HG03045 (cell line): ENCODE data around the gene IFT22.
"Not testable (repeated sequence)": the region's sequence is repeated elsewhere in the genome, so short reads cannot be mapped to it uniquely, and the experiment has no call there.

ENCODE experiments used
- ATAC-seq: cut with Tn5 transposase; IDR thresholded peaks from one replicate; pipeline ENCODE4 v1.9.1; 2021; ENCODE audit warnings: mild to moderate bottlenecking, moderate library complexity; ENCODE audit not compliant: unreplicated experiment

The IFT22 gene

DNA sequence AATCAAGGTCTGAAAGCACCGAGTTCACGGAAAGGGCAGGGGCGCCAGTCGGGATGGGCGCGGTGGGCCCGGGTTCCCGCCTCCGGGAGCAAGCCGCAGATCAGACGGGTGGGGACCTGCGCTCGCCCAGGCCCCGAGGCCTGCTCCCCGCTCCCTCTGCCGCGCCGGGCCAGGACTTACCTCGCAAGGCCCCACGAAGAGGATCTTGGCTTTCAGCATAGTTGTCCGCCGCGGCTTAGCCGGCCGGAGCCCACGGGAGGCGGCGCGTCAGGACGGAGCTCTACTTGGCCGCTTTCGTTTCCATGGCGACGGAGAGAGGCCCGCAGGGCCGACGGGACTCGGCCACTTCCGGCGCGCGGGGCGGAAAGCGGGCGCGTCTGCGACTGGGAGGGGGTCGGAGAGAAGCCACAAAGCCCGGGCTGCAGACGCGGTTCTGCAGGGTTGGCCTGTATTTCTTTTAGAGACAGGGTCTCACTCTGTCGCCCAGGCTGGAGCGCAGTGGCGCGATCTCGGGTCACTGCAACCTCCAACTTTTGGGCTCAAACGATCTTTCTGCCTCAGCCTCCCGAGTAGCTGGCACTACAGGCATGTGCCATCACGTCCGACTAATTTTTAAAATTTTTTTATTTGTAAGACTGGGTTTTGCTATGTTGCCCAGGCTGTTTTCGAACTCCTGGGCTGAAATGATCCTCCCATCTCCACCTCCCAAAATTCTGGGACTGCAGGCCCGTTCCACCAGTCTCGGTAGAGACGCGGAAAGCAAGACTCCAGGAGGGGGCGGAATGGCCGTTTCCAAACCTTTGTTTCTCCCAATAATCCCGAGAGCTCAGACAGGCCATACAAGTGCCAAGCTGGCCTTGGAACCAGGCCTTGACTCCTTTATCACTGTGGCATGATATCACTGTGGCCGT lies at the start of gene IFT22:
IFT22 (minus strand) TSS at position 322 of the 911 bp plus-strand sequence; CDS start at position 219, 103 bp downstream.
- ATAC-seq = peak; percentile 95

DNA sequence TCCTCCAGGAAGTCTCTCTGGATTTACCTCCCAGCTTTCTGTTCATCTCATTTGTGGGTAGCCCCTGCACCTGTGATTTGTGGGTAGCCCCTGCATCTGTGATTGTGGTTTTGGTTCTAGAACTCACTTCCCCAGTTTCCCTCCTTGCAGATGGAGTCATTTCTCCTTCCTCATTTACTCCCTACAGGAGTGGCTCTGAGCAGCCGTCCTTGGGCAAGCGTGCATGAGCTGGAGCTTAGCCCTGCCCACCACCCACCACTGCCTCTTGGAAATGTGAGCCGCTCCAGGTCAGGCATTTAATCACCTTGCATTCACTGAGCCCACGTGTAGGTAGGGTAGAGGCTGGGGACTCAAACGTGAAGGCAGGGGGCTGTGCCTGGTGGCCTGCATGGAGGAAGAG lies 49.2 kb upstream of the IFT22 start:
- ATAC-seq = no peak

DNA sequence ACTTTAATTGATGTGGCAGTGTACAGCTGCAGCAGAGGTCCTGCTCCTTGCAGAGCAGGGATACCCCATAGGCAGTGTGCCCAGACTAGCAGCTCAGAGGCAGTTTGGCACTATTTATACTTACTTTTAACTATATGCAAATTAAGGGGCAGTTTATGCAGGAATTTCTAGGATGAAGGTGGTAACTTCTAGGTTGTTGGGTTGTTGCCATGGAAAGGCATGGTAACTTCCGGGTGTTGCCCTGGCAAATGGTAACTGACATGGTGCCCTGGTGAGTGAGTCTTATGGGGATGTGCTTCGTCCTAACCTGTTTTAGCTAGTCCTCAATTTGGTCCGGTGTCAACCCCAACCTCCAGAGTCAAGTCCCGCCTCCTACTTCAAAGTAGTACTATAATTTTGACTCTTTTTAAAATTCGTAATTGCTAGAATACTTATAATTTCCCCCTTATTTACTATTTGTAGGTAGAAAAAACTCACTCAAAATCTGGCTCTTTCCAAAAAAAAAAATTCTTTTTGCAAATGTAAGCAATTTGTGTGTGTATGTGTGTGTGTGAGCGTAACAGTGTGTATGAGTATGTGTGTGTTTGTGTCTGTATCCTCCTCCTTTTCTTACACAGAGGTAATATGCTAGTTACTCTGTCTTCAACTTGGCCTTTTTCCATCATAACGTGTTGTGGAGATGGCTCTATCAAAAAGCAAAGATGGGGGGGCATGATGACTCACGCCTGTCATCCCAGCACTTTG lies 47.0 kb upstream of the IFT22 start:
- ATAC-seq = no peak

GRCh38 chr7:101367676-101368075 lies 46.1 kb upstream of the IFT22 start:
- no peak for ATAC-seq

DNA sequence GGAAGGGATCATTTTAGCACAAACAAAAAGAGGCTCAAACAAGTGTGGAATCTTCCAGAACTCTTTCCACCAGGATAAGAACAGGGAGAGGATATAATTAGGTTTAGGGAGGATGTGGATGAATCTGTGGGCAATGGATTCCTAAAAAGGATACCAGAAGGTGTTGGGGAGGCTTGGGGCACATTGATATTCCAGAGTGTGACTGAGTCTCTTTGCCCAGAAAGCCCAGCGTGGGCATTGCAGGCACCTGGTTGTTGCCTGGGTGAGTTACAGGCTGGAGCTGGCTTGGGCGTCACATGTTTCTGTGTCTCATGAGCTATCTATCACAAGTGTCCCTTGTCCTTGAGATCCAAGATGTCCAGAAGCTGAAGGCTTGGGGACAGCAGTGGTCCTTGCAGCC lies 44.3 kb upstream of the IFT22 start:
- no peak for ATAC-seq

DNA sequence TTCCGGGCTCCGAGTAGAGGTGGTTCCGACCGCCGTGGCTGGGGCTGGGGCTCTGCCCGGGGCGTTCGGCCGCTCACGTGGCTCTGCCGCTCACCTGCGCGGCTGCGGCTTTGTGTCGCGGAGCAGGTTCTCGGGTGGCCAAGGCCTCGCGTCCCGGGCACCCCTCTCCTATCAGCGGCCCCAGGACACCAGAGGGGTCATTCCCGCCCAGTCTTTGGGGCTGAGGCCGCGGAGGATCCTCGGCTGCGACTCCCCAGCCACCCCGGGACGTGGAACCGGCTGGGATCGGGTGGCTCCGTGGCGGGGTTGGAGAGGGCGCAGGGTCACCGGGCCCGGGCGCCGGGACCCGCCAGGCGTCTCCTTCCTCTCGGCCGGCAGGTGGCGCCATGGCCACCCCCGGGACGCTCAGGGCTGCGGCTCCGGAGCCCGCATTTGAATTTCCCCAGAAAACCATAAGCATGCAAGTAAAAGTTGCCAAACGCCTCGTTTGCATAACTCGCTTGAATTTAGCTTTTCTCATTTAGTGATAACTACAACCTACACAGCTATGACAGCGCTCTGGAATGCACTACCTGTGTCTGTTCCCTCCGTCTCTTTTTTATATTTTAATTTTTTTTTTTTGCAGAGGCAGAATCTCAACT lies 42.2 kb upstream of the IFT22 start:
- ATAC-seq = peak; percentile 81

DNA sequence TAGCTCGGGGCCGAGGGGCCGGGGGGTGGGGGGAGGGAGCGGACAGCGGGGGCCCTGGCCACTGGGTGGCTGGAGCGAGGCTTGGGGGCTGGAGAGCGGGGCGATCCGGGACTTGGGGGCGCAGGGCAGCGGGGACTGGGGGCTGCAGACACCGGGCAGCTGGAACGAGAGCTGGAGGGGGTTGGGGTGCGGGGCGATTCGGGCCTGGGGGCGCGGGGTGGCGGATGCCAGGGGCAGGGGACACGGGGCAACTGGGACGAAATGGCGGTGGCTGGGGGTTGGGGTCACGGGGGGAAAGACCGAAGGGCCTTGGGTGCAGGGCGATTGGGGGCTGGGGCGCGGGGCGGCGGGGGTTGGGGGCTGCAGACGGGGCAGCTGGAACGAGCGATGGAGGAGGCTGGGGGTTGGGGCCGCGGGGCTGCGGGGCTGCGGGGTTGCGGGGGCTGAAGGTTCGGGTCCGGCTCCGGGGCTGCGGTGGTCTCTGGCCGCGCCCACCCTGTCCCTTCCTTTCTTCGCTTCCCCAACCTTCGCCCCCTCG lies 41.7 kb upstream of the IFT22 start:
- ATAC-seq = no peak

DNA sequence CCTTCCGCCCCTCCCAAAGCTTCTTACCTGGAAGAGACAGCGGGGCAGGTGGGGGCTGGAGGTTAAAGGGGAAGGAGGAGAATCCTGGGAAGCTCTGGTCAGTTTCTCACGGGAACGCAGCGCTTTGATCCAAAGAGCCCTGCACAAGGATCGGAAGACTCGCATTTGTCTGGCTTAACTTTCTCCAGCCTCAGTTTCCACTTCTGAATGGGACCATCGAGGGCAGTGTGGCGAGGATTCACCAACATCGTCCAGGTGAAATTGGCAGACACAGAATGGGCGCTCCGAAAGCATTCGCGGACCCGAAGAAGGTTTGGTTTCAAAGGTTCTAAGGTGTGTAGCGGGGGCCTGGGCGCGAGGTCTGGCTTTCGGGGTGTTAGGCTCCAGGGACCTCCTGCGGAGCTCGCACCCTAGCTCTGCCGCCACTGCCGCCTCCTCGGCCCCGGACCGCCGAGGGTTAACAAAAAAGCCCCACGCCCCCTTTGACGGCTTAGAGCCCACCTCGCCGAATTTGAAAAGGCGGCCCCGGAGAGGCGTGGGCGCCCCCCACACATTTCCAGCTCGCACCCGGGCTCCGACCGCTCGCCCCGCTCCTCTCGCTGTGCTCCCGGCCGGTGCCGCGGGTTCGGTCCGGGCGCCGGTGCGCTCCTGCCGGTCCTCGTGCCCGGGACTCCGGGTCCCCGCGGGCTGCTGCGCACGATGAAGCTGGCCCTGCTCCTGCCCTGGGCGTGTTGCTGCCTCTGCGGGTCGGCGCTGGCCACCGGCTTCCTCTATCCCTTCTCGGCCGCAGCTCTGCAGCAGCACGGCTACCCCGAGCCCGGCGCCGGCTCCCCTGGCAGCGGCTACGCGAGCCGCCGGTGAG lies 41.0 kb upstream of the IFT22 start, which contains the start of gene COL26A1:
COL26A1 (plus strand) TSS at position 542 of the 862 bp plus-strand sequence; CDS start at position 700, 158 bp downstream.
- ATAC-seq = no peak

DNA sequence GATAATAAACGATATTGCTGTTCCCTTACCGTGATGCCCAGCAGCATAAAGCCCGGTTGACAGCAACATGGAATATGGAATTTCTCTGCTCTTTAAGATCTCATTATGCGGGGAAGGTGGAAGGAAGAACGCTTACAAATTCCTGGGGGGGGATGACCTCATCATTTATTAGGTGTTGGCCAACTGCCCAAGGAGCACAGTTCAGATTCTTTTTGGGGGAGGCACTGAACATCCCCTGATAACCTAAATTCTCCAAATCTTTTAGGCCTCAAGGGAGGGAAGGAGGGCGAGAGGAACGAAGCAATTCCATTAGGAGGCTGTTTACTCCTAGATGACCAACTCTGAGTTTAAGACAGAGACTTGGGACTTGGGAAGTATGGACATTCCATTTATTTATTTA lies 35.8 kb upstream of the IFT22 start:
- ATAC-seq = no peak

- ATAC-seq = no peak
Observed at GRCh38 chr7:101352920-101353308, 31.3 kb upstream of the IFT22 start.

DNA sequence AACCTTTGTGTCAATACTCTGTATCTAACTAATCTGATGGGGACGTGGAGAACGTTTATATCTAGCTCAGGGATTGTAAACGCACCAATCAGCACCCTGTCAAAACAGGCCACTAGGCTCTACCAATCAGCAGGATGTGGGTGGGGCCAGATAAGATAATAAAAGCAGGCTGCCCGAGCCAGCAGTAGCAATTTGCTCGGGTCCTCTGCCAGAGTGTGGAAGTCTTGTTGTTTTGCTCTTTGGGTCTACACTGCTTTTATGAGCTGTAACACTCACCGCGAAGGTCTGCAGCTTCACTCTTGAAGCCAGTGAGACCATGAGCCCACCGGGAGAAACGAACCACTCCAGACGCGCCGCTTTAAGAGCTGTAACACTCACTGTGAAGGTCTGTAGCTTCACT lies 27.7 kb upstream of the IFT22 start:
- not testable (repeated sequence) for ATAC-seq

GRCh38 chr7:101348456-101349067 lies 26.9 kb upstream of the IFT22 start:
- not testable (repeated sequence) for ATAC-seq

- ATAC-seq = no peak
Observed at GRCh38 chr7:101347477-101347876, 25.9 kb upstream of the IFT22 start.

DNA sequence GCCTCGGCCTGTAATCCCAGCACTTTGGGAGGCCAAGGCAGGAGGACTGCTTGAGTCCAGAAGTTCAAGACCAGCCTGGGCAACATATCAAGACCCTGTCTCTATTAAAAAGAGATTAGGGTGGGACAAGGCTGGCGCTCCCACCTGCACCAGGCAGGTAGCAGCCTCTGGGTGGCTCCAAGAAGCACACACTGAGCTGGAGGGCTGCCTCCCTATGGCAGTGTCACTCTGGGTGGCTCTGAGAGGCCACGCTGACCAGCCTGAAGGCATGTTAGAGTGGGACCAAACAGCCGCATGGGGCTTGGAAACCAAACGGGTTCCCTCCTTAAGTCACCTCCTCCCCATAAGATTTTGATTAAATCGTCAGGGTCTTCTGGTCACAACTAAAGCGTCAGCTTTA lies 21.3 kb upstream of the IFT22 start:
- ATAC-seq = no peak

- no peak for ATAC-seq
Observed at GRCh38 chr7:101340379-101340778, 18.8 kb upstream of the IFT22 start.

GRCh38 chr7:101333912-101334311 lies 12.3 kb upstream of the IFT22 start:
- no peak for ATAC-seq

DNA sequence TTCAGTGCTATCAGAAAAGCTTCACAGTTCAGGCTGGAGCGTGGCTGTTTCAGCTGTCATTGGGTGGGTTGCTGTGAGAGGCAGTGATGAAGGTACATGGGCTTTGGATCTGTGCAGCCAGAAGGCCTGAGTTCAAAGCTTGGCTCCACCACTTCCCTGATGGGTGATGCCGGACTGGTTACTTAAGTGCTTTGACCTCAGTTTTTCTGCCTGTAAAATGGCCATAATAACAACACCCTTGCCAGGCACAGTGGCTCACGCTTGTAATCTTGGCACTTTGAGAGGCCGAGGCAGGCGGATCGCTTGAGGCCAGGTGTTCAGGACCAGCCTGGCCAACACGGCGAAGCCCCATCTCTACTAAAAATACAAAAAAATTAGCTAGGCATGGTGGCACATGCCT lies 10.4 kb upstream of the IFT22 start:
- no peak for ATAC-seq

GRCh38 chr7:101330011-101330484 lies 8.4 kb upstream of the IFT22 start:
- ATAC-seq = no peak

- no peak for ATAC-seq
Observed at GRCh38 chr7:101328159-101328558, 6.5 kb upstream of the IFT22 start.

DNA sequence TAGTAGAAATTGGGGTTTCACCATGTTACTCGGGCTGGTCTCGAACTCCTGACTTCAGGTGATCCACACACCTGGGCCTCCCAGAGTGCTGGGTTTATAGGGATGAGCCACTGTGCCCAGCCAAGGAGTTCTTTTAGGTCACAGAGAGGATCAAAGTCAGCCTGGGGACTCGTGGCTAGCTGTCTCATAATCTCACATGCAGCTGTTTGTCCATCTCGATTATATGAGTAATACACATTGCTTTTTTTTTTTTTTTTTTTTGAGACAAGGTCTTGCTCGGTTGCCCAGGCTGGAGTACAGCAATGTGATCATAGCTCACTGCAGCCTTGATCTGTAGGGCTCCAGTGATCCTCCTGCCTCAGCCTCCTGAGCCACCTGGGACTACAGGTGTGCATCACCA lies 2.2 kb downstream of the IFT22 start:
- ATAC-seq = no peak
